ENCODE measurements around the gene OSCP1.

- TF ChIP-seq CTCF (IDR thresholded peaks at IDR 0.05; ENCODE audit: low read length) (no peak), EZH2 (IDR thresholded peaks at IDR 0.05; ENCODE audit: borderline replicate concordance, low read length) (no peak)
Observed at GRCh38 chr1:36440044-36440443, 10.2 kb downstream of the OSCP1 start.
